ENCODE data around the gene PNLIPRP3. TPM values are rescaled to one million over a fixed set of nuclear protein-coding genes. Genes with fewer than 3 reads are reported as not detected.

The PNLIPRP3 gene
- total RNA-seq, 2 experiments from 2014 or later = not detected

DNA sequence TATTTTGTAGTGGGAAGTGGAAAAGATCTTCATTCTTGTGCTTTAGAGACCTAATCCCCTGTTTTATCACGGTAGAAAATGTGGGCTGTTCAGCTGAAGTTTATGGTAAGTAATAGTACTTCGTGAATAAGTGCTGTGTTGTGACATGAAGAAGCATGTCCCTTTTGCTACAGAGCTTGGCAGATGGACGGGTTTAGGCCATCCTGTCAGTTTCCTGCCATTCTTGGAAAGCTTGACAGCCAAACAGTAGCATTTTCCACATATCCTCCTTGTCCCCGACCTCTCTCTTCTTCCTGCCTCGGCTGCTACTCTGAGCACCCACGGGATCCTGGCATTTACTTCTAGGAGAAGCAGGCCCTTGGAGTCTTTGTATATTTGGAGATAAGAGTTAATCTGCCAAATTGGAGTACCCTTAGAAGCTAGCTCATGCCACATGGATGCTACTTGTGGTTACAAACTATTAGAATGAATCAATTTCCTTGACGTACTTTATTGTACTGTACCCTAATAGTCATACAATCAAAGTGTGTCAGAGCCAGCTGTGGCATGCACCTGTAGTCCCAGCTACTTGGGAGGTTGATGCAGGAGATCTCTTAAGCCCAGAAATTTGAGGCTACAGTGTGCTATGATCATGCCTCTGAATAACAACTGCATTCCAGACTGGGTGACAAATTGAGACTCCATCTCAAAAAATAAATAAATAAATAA lies 39.2 kb downstream of the PNLIPRP3 start:
- no peak for ATAC-seq
- no peak for DNase-seq
- Mint-ChIP-seq H3K36me3 (no peaks in the 10 kb centered on the region), H3K9me3 (ENCODE audit: low read depth) (peaks cover 4% of the 10 kb centered on the region), H3K4me3 (no peak overlapping the region), H3K27me3 (no peaks in the 10 kb centered on the region), H3K4me1 (no peaks in the 10 kb centered on the region), H3K27ac (no peak overlapping the region)
- CTCF ChIA-PET = no interaction called here

DNA sequence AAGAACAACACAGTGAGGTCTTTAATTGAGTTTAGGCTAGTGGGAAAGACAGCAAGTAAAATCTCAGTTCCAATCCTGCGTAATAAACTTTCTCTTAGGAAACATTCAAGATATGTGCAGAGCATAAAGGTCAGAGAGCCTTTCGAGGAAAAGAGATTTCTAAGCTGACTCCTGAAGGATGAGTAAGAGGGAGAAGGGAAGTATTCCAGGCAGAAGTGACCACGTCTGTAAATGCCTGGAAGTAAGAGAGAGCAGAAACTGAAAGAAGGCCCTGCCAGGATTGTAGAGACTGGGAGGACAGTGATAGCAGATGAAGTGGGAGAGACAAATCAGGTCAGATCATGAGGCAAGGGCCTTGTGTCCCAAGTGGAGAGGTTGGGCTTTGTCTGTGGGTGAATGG lies 41.8 kb downstream of the PNLIPRP3 start:
- H3K4me1 Mint-ChIP-seq = no peaks in the 10 kb centered on the region
- ATAC-seq (no peak), DNase-seq (no peak)
- H3K4me3 Mint-ChIP-seq = no peak overlapping the region
- H3K27ac Mint-ChIP-seq = no peak overlapping the region
- CTCF ChIA-PET = no interaction called here
- H3K27me3 Mint-ChIP-seq = no peaks in the 10 kb centered on the region
- no peaks in the 10 kb centered on the region for H3K36me3 Mint-ChIP-seq
- peaks cover 8% of the 10 kb centered on the region for H3K9me3 Mint-ChIP-seq (ENCODE audit: low read depth)

- Mint-ChIP-seq H3K36me3 (no peaks in the 10 kb centered on the region), H3K27me3 (no peaks in the 10 kb centered on the region), H3K9me3 (ENCODE audit: low read depth) (peaks cover 8% of the 10 kb centered on the region), H3K4me3 (no peak overlapping the region), H3K27ac (no peak overlapping the region), H3K4me1 (no peaks in the 10 kb centered on the region)
- CTCF ChIA-PET = no interaction called here
- DNase-seq (no peak), ATAC-seq (no peak)
These were observed 42.4 kb downstream of the PNLIPRP3 start for GRCh38 chr10:116470071-116470470.

DNA sequence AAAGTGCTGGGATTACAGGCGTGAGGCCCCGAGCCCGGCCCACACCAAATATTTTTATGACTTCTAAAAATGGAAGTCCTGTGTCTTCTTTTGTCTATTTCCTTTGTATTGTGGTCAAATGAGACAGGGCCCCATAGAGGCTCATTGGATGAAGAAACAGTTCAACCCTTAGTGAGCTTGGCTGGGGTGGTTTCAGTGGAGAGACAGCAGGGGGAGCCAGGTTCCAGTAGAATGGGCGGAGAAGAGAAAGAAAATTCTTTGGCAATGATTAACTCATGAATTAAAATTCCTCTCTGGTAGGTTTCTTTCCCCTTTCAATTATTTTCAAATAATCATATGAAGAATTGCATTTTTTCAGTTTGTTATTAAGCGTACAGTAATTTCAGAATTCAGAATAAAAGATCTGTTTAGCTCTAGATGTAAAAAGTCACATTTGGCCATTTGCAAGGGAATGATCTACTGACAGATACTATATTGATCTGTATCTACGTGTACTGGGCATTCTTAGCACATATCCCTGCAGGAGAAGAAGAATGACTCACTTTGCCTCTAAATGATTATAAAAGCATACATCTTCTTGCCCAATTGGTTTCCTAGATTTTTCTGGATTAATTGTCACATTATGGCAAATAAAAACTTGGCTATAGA lies 43.2 kb downstream of the PNLIPRP3 start:
- CTCF ChIA-PET = no interaction called here
- no peaks in the 10 kb centered on the region for H3K36me3 Mint-ChIP-seq
- H3K9me3 Mint-ChIP-seq (ENCODE audit: low read depth) = peaks cover 8% of the 10 kb centered on the region
- H3K4me3 Mint-ChIP-seq = no peak overlapping the region
- no peaks in the 10 kb centered on the region for H3K4me1 Mint-ChIP-seq
- H3K27ac Mint-ChIP-seq = no peak overlapping the region
- no peak for ATAC-seq
- no peak for DNase-seq
- no peaks in the 10 kb centered on the region for H3K27me3 Mint-ChIP-seq

- ATAC-seq = no peak
- no peaks in the 10 kb centered on the region for H3K4me1 Mint-ChIP-seq
These were observed 45.2 kb downstream of the PNLIPRP3 start for GRCh38 chr10:116472891-116473290.

DNA sequence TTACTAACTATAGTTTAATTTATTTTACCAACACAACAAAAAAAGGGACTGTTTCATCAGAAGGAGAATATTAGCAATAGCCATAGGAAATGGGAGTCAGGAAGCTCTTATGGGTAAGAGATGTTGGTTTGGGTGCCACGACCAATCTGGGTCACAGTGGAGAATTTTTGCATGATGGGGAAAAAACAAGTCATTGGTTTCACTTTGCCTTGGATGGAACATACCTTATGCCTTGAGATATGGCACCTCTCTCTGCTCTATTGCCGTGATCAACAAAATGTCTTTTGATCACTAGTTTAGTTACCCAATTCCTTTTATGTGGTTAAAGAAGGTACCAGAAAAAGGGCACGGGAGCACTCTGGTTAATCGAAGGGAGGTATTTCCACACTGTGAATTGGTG lies 48.2 kb downstream of the PNLIPRP3 start:
- ATAC-seq = no peak
- H3K27ac Mint-ChIP-seq = no peak overlapping the region
- peaks cover 3% of the 10 kb centered on the region for H3K9me3 Mint-ChIP-seq (ENCODE audit: low read depth)

More at GRCh38 chr10:116472891-116473290, 45.2 kb downstream of the PNLIPRP3 start:
- peaks cover 8% of the 10 kb centered on the region for H3K9me3 Mint-ChIP-seq (ENCODE audit: low read depth)
- H3K36me3 Mint-ChIP-seq = no peaks in the 10 kb centered on the region
- CTCF ChIA-PET = no interaction called here
- H3K27me3 Mint-ChIP-seq = no peaks in the 10 kb centered on the region
- DNase-seq = no peak
- H3K27ac Mint-ChIP-seq = no peak overlapping the region
- no peak overlapping the region for H3K4me3 Mint-ChIP-seq

DNA sequence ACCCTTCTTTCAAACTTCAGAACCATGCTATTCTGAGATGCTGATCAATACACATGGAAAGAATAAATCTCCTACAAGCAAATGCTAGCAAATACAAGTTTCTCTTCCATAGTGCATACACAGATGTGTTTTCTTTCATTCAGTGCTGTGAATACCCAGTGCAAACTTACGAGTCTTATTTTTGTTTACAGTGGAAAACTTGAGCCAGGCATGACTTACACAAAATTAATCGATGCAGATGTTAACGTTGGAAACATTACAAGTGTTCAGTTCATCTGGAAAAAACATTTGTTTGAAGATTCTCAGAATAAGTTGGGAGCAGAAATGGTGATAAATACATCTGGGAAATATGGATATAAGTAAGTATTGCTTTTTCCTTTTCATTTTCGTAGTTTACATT lies 48.8 kb downstream of the PNLIPRP3 start:
- Mint-ChIP-seq H3K27me3 (no peaks in the 10 kb centered on the region), H3K9me3 (ENCODE audit: low read depth) (peaks cover 3% of the 10 kb centered on the region), H3K4me1 (no peaks in the 10 kb centered on the region), H3K4me3 (no peak overlapping the region), H3K36me3 (no peaks in the 10 kb centered on the region), H3K27ac (no peak overlapping the region)
- ATAC-seq = no peak
- DNase-seq = no peak
- CTCF ChIA-PET = no interaction called here

More for the DNA sequence above, 48.2 kb downstream of the PNLIPRP3 start:
- Mint-ChIP-seq H3K27me3 (no peaks in the 10 kb centered on the region), H3K36me3 (no peaks in the 10 kb centered on the region), H3K4me1 (no peaks in the 10 kb centered on the region), H3K4me3 (no peak overlapping the region)
- no peak for DNase-seq
- CTCF ChIA-PET = no interaction called here

DNA sequence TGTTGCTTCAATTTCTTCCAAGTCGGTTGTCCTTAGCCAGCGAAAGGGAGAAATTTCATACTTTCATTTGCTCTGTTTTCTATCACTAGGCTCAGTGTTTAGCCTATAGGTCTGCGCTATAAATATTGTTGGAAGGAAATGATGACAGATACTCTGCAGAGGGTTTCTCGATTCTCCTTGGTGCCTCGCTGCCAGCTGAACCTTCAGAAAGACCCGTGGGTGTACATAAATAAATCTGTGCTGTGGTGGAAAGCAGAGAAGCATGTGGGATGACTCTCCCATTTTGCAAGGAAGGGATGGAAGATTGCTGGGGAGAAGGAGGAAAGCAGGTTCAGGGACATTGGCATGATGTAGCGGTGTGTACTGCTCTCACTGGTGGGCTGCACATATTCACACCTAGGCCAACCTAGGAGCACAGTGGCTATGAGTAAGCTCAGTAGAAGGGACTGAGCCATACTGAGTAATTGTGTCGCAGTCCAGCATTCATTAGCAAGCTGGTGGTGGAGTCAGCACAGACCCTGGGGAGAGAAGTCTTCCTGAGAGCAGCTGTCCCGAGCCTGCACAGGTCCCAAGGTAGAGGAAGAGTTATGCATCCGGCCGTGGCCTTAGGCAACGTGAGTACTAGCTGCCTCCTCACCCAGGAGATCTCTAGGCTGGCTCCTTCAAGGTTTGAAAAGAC lies 50.5 kb downstream of the PNLIPRP3 start:
- no peaks in the 10 kb centered on the region for H3K4me1 Mint-ChIP-seq
- no peak overlapping the region for H3K4me3 Mint-ChIP-seq
- H3K27ac Mint-ChIP-seq = no peak overlapping the region
- H3K27me3 Mint-ChIP-seq = no peaks in the 10 kb centered on the region
- ATAC-seq (no peak), DNase-seq (no peak)
- CTCF ChIA-PET = no interaction called here
- H3K9me3 Mint-ChIP-seq (ENCODE audit: low read depth) = peaks cover 3% of the 10 kb centered on the region
- no peaks in the 10 kb centered on the region for H3K36me3 Mint-ChIP-seq

DNA sequence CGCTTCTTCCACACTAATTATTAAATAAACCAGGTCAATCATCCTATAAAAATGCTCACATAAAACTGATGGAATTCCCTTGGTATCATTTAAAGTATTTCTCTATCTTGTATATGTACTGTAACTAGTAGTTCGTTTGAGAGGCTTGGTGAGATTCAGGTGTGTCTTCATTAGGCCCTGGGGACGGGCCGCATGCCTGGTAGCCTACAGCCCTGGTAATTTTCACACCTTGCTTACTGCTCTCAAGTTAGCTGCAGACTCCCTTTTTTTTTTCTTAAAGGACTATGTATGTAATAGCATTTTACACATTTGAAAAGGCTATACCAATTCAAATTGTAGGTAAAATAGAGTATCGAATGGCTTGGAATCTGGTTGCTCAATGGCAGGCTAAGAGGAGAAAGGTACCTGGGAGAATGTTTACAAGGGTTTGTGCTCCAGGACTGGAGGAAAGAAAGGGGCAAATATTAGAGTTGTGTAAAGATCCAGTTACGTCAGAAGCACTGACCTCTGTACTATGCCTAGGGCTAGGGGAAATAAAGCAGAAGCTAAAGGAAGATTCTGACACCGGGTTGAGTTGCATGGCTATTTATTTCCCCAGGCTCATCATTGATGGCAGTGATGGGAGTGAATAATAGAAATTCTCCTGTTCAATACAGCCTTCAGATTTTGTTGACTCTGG lies 59.3 kb downstream of the PNLIPRP3 start:
- Mint-ChIP-seq H3K4me1 (no peaks in the 10 kb centered on the region), H3K36me3 (no peaks in the 10 kb centered on the region), H3K27me3 (no peaks in the 10 kb centered on the region), H3K27ac (no peak overlapping the region), H3K9me3 (ENCODE audit: low read depth) (no peaks in the 10 kb centered on the region), H3K4me3 (no peak overlapping the region)
- ATAC-seq = no peak
- DNase-seq = no peak
- CTCF ChIA-PET = no interaction called here

DNA sequence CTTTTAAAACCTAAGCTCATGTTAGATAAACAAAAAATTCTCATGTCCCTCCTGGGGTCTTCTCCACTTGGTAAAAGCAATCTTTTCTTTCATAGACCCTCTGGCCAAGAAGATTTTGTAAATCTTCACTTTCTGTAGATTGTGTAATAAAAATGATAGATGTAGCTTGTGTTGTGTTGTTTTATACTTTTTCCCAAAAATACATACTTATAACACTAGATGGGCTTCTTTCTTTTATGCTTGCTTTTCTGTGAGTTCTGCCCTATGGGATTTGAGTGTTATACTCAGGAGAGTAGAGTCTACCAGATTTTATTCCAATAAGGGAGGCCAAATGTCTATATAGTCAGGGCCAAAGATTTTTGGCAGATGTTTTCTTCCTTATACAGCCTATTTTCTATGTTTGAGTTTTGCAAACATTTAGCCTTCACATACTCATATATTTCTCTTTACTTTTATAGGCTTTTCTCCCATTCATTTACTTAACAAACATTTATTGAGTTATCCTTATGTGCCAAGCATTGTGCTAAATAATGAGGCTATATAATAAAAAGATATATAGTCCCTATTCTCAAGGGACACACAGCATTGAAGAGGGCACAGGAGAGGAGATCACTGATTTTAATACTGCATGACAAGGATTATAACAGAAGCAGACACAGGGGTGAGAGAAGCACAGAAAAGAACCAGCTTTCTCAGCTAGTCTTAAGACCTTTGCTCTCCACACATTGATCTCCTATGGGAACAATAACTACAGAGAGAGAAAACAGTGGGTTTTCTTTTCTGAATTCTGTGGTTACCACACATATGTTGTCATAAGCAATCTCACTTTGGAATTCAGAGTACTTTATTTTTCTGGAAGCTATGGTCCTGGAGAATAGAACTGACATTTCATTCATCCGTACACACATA lies 60.1 kb downstream of the PNLIPRP3 start:
- Mint-ChIP-seq H3K27me3 (no peaks in the 10 kb centered on the region), H3K4me3 (no peak overlapping the region), H3K9me3 (ENCODE audit: low read depth) (no peaks in the 10 kb centered on the region), H3K36me3 (no peaks in the 10 kb centered on the region), H3K27ac (no peak overlapping the region), H3K4me1 (no peaks in the 10 kb centered on the region)
- ATAC-seq = no peak
- DNase-seq = no peak
- CTCF ChIA-PET = no interaction called here

GRCh38 chr10:116489460-116489859 lies 61.8 kb downstream of the PNLIPRP3 start:
- no peak for ATAC-seq
- no peak overlapping the region for H3K27ac Mint-ChIP-seq

DNA sequence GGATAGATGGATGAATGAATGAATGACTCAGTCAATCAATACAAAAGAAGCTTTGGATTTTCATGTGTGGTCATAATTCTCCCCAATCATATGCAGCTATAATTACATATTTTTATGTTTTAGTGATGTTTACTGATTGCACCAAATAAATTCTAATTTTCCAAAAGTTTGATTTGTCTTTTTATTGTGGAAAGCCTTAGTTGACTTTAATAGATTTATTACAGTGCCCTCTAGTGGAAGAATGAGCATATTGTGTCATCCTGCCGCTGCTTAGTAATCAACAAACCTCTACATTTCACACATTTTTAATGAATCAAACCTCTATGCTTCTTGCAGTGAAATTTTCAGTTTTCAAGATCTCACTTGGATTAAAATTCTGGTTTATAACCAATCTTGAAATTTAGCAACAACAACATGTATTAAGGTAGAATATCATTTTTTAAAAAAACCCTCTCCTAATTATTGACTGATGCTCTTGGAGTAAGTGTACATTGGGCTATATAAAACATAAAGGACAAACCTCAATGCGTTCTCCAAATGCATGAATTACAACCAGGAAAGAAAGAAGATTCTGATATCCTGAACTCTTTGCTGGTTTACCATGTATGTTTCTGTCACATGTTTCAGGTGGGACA lies 62.5 kb downstream of the PNLIPRP3 start:
- ATAC-seq (no peak), DNase-seq (no peak)
- Mint-ChIP-seq H3K36me3 (no peaks in the 10 kb centered on the region), H3K27me3 (no peaks in the 10 kb centered on the region), H3K4me1 (no peaks in the 10 kb centered on the region), H3K27ac (no peak overlapping the region), H3K4me3 (no peak overlapping the region), H3K9me3 (ENCODE audit: low read depth) (no peaks in the 10 kb centered on the region)
- CTCF ChIA-PET = interaction anchor here (0.9 kb wide), 1 partner anchor 15 kb away, joined by 3 read pairs; no protein-coding TSS in a partner anchor

More at GRCh38 chr10:116489460-116489859, 61.8 kb downstream of the PNLIPRP3 start:
- Mint-ChIP-seq H3K4me1 (no peaks in the 10 kb centered on the region), H3K27me3 (no peaks in the 10 kb centered on the region), H3K4me3 (no peak overlapping the region), H3K36me3 (no peaks in the 10 kb centered on the region), H3K9me3 (ENCODE audit: low read depth) (no peaks in the 10 kb centered on the region)
- no peak for DNase-seq
- CTCF ChIA-PET = interaction anchor here (0.9 kb wide), 1 partner anchor 16 kb away, joined by 3 read pairs; no protein-coding TSS in a partner anchor
